Activated CD8-positive, alpha-beta memory T cell treated with anti-CD3 and anti-CD28 coated beads for 48 hours (primary cell): ENCODE results near the gene VEGFC.

ENCODE experiments used
- DNase-seq, 3 experiments: peaks; one replicate each; pipeline ENCODE4 v3.0.0-alpha.2; 2020; ENCODE audit warnings: low read depth in 2 of 3, low spot score in 2 of 3

VEGFC gene

GRCh38 chr4:176792326-176793059 lies at the start of gene VEGFC:
TSS of gene VEGFC (minus strand) at chr4:176792922. CDS start at chr4:176792311, 611 bp downstream.
- DNase-seq = no peak

DNA sequence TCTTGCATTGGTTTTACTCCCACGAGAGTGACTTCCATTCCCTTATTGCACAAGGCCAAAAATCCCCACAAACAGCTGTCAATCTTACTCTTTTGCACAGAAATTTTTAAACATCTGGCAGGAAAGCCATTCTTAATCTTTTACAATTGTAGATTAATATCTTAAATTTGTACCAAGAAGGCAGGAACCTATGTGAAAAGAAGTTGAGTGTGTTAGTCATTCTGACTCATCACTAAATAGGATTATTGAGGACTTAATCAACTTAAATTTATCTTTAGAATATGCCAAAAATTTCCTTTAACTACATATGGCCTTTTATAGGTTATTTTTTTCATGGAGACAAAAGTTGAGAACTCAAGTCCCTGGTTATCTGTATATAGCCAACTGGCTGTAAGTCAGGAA lies 49.0 kb upstream of the VEGFC start:
- DNase-seq = no peak

DNA sequence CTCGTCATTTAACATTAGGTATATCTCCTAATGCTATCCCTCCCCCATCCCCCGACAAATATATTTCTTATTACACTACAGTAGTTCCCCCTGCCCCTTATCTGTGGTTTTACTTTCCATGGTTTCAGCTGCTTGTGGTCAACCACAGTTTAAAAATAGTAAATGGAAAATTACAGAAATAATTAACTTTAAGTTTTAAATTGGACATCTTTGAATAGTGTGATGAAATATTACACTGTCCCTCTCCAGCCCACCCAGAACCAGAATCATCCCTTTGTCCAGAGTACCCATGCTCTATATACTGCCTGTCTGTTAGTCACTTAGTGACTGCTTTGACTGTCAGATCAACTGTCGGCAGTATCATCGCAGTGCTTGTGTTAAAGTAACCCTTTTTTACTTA lies 47.4 kb upstream of the VEGFC start:
- DNase-seq = no peak

DNA sequence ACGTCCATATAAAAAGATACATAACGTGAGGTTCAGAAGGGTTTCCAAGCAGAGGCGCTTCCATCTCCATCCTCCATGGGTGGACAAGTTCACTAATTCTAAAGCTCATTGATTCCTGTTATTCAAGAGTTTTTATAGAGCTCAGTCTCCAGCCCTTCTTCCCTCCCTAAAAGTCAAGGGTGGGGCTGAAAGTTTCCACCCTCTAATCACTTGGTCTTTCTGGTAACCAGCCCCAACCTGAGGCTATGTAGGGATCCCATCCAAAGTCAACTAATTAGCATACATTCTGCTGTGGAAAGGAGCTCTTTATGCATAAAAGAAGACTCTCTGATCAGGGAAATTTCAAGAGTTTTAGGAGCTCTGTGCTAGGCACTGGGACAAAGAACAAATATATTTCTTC lies 46.9 kb upstream of the VEGFC start:
- DNase-seq = no peak

GRCh38 chr4:176838601-176839433 lies 46.1 kb upstream of the VEGFC start:
- no peak for DNase-seq

DNA sequence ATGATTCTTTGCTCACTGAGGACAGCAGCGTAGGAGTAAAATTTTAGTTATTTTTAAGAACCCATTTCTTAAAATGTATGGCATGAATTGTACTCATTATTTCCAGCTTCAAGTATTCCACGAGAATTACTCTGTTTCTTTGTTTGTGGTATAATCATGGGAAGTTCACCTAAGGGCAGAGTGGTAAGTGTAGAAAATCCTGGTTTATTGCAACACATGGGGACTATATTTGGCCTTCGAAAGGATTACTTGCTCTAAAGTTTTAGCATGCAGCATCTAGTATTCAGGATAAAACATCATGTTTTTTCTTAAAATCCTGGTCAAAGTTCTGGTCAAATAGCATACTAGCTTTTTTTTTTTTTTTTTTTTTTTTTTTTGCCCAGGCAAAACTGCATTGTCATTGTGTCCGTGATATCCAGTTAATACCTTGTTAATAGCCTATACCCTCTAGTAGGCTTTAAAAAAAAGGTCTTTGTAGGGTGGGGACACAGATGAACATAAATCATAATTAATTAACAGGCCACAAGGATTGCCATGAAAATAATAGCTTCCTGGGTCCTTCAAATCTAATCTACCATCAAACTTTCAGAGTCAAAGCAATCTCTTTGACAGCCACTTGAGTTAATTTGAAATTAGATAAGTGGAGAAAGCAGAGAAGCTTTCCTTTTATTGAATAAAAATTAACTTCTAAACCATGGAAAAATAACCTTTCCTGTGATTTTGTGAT lies 44.6 kb upstream of the VEGFC start:
- DNase-seq = no peak

DNA sequence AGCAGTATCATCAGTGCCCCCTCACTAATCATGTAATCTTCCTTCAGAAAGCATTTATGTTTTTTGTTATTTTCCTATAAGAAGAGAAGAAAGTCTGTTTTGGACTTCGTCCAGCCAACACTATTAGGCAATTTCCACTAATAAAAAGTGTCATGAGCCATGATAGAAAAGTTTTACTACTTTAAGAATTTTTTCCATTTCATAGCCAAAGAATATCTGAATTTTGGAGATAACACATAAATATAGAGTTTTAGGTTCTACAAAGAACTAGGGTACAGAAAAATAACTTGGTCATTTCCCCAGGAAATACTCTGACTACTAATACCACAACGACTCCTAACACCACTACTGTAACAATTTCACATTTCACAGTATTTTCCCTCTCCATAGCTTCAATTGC lies 41.8 kb upstream of the VEGFC start:
- no peak for DNase-seq

DNA sequence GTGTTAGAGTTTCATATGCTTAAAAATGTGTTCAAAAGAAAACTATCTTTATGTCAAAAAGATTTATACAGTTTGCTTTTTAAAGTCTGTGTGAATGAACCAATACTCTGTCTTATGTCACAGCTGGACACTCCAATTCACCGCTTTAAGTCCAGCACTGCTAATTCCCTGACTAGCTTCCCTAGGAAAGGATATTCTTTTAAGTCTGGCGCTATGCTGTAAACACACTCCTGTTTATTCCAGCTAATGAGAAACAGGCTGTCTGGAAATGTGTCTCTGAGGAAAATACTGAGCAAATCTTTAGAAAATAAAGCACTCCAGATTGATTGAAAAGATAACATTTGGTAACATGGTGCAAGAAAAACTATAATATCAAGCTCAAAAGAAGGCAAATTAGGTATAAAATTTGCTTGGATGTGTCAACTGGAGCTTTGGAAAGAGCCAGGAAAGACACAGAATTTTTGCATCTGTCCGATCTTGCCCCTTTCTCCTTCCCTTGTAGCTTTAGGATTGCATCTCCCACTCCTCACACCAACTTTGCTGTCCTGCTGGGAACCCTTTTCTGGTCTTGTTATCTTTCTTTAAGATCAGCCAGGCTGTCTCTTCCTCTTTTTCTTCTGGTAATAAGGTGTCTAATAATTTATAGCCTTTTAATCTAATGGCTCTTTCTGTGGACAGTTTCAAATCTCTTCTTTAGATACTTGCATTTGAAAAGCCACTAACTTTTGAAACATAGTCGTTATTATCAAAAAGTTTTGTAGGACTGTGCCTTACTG lies 40.9 kb upstream of the VEGFC start:
- no peak for DNase-seq

- no peak for DNase-seq
These were observed 38.2 kb upstream of the VEGFC start for GRCh38 chr4:176830971-176831370.

- DNase-seq = no peak
These were observed 32.9 kb upstream of the VEGFC start for GRCh38 chr4:176825586-176825985.

GRCh38 chr4:176824645-176825366 lies 32.1 kb upstream of the VEGFC start:
- no peak for DNase-seq

- DNase-seq = no peak
These were observed 25.8 kb upstream of the VEGFC start for GRCh38 chr4:176818531-176818930.

- no peak for DNase-seq
These were observed 24.5 kb upstream of the VEGFC start for GRCh38 chr4:176817204-176817603.

DNA sequence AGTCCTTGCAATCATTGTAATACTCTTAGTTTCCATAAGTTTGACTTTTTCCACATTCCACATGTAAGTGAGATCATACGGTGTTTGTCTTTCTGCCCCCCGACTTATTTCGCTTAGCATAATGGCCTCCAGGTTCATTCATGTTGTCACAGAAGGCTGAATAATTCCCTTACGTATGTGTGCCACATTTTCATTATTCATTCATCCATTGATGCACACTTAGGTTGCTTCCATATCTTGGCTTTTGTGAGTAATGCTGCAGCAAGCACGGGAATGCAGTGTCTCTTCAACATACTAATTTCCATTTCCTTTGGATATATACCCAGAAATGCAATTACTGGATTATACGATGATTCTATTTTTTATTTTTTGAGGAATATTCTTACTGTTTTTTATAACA lies 22.0 kb upstream of the VEGFC start:
- no peak for DNase-seq

GRCh38 chr4:176810481-176811249 lies 17.9 kb upstream of the VEGFC start:
- no peak for DNase-seq

DNA sequence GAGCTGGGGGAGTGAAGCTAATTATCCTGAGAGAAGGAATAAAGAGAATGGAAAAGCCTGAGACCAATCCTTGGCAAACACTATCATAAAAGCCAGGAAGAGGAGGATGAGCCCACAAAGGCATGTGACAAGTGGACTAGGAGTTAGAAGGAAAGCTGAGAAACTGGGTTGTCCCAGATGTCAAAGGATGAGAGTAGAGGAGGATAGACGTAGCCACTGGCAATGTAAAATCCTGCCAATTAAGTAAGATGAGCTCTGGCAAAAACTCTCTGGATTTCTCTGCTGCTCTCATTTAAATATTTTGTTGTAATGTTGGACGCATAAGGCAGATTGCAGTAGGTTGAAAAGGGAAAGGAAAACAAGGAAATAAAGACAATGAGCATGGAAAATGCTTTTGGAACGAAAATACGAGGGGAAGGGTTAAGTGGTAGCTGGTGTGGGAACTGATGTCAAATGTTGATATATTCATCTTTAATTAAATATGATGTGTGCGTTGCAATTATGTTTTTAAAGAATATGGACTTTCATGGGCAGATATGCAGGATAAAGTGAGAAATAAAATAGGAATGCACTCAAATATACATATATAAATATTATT lies 14.2 kb upstream of the VEGFC start:
- DNase-seq = no peak

DNA sequence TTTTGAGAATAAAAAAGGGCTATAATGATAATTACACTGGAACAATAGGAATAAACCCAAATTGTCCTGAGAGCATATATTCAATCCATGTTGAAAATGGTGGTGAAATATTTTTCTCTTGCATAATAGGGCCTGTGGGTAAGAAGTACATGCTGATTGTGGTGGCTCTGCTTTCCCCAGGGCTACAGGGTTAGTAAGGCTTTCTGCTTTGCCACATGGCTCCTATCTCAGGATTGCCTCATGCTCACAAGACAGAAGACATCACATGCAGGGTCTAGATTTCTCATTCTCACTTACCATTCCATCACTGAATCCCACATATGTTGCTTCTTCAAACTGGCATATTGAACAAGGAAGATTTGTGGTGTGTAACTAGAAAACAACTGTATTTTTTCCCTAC lies 12.4 kb upstream of the VEGFC start:
- DNase-seq = no peak

- no peak for DNase-seq
These were observed 8.3 kb upstream of the VEGFC start for GRCh38 chr4:176800891-176801534.

DNA sequence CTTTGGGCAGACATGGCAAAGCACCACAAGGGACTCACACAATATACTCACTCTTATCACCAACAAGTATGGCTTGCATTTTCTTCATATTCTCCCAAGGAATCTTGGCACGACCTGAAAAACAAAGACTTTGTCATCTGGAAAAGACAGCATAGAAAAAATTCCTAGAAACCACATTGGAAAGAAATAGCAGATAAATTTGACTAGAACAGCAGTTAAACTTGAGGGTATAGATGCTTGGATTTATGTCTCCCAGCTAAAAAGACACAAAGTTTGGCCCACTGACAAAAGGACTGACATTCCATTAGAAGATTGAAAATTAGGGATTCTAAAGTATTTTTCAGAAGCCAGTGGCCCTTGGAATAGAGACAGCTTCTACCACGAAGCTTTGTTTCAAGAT lies 6.9 kb upstream of the VEGFC start:
- no peak for DNase-seq
